GM23338 (cell line): ENCODE measurements around the gene CATSPERD. TPM values are rescaled to one million over a fixed set of nuclear protein-coding genes. Genes with fewer than 3 reads are reported as not detected.

Source experiments
- ATAC-seq: fragments of 200-7000 bp; cut with Tn5 transposase; 3 replicates; pipeline ENCODE4 v1.9.1; 2020
- DNase-seq: peaks from one replicate; pipeline ENCODE4 v3.0.0-alpha.2; 2015; ENCODE audit warnings: low spot score
- H2AFZ ChIP-seq: fragments of 200-600 bp; sonication (generic); 2 replicates; pipeline ENCODE4 v1.8.0; 2016; ENCODE audit warnings: antibody characterized with exemption, mild to moderate bottlenecking, moderate library complexity
- H3F3A ChIP-seq: fragments of 200-600 bp; sonication (generic); replicated peaks from 2 replicates; pipeline ENCODE4 v1.8.0; 2017; ENCODE audit warnings: antibody characterized with exemption, mixed run types, low read depth
- H3K27ac ChIP-seq: fragments of 200-600 bp; sonication (generic); 2 replicates; pipeline ENCODE4 v1.6.1; 2016; ENCODE audit warnings: low read depth
- H3K27me3 ChIP-seq: fragments of 200-600 bp; sonication (generic); 2 replicates; pipeline ENCODE4 v1.8.0; 2016; ENCODE audit warnings: mild to moderate bottlenecking, mixed run types, moderate library complexity; ENCODE audit not compliant: insufficient read depth
- H3K36me3 ChIP-seq: fragments of 200-600 bp; sonication (generic); 2 replicates; pipeline ENCODE4 v1.8.0; 2016; ENCODE audit warnings: mild to moderate bottlenecking; ENCODE audit not compliant: insufficient read depth
- H3K4me1 ChIP-seq: fragments of 200-600 bp; sonication (generic); 2 replicates; pipeline ENCODE4 v1.8.0; 2016; ENCODE audit warnings: mild to moderate bottlenecking, moderate library complexity; ENCODE audit not compliant: insufficient read depth
- H3K4me2 ChIP-seq: fragments of 200-600 bp; sonication (generic); 2 replicates; pipeline ENCODE4 v1.7.1; 2017; ENCODE audit warnings: mixed run types
- H3K4me3 ChIP-seq: fragments of 200-600 bp; sonication (generic); 2 replicates; pipeline ENCODE4 v1.6.1; 2016; ENCODE audit warnings: mixed run types
- H3K79me2 ChIP-seq: fragments of 200-600 bp; sonication (generic); replicated peaks from 2 replicates; pipeline ENCODE4 v1.8.0; 2017; ENCODE audit warnings: mild to moderate bottlenecking; ENCODE audit not compliant: insufficient read depth
- H3K9me2 ChIP-seq: fragments of 200-600 bp; sonication (generic); 2 replicates; pipeline ENCODE4 v1.8.0; 2017; ENCODE audit not compliant: insufficient read depth
- H4K20me1 ChIP-seq: fragments of 200-600 bp; sonication (generic); replicated peaks from 2 replicates; pipeline ENCODE4 v1.8.0; 2017; ENCODE audit warnings: mild to moderate bottlenecking; ENCODE audit not compliant: insufficient read depth
- H3K27ac Mint-ChIP-seq: 2 replicates; pipeline ENCODE4 v1.8.0; 2020; ENCODE audit warnings: inconsistent platforms, mild to moderate bottlenecking, moderate library complexity, mixed read lengths
- H3K27me3 Mint-ChIP-seq: 3 replicates; pipeline ENCODE4 v1.8.0; 2022; ENCODE audit warnings: low read depth, mild to moderate bottlenecking, moderate library complexity, mixed read lengths, inconsistent platforms; ENCODE audit not compliant: insufficient read depth, poor library complexity
- H3K36me3 Mint-ChIP-seq: 3 replicates; pipeline ENCODE4 v1.8.0; 2021; ENCODE audit warnings: low read depth, mild to moderate bottlenecking, inconsistent platforms, moderate library complexity, mixed read lengths
- H3K4me1 Mint-ChIP-seq: 3 replicates; pipeline ENCODE4 v1.8.0; 2020; ENCODE audit warnings: mild to moderate bottlenecking, inconsistent platforms, mixed read lengths
- H3K4me3 Mint-ChIP-seq: 3 replicates; pipeline ENCODE4 v1.8.0; 2021; ENCODE audit warnings: moderate library complexity, mild to moderate bottlenecking, inconsistent platforms, mixed read lengths
- H3K9me3 Mint-ChIP-seq: 3 replicates; pipeline ENCODE4 v1.8.0; 2020; ENCODE audit warnings: moderate library complexity, mild to moderate bottlenecking, inconsistent platforms, mixed read lengths
- EZH2phosphoT487 ChIP-seq: fragments of 200-600 bp; sonication (generic); IDR thresholded peaks from one replicate; pipeline ENCODE4 v1.8.1; 2018; ENCODE audit warnings: antibody characterized with exemption; ENCODE audit not compliant: unreplicated experiment
- ZNF331 ChIP-seq: fragments of 250-450 bp; sonication (Bioruptor Pico); IDR thresholded peaks from 2 replicates; pipeline ENCODE4 v1.5.0; 2020; ENCODE audit warnings: low read depth, mild to moderate bottlenecking, moderate library complexity
- polyA plus RNA-seq: library from polyadenylated mRNA; unstranded; fragments of >200 nt; fragmentation: Nextera tagmentation; extraction: Ambion mirVana; gene quantifications from 2 replicates; pipeline ENCODE4 v1.2.1, GENCODE V29; 2016
- total RNA-seq: library from RNA; depleted of rRNA; stranded (reverse); fragments of >200 nt; shearing (Covaris generic); gene quantifications from 2 replicates; pipeline ENCODE4 v1.2.3, GENCODE V29; 2014
- TF ChIP-seq, protein P1 (sequence below): fragments of 250-450 bp; sonication (Bioruptor Pico); IDR thresholded peaks from 2 replicates; pipeline ENCODE4 v1.5.0; 2020; ENCODE audit warnings: mild to moderate bottlenecking, moderate library complexity
- TF ChIP-seq, protein P2 (sequence below): IDR thresholded peaks from 2 replicates; pipeline ENCODE4 v1.6.1; 2016; ENCODE audit warnings: antibody characterized with exemption

CATSPERD gene
- total and polyA plus RNA-seq, 2 experiments from 2014 or later = 0.17 TPM; not detected in 1

DNA sequence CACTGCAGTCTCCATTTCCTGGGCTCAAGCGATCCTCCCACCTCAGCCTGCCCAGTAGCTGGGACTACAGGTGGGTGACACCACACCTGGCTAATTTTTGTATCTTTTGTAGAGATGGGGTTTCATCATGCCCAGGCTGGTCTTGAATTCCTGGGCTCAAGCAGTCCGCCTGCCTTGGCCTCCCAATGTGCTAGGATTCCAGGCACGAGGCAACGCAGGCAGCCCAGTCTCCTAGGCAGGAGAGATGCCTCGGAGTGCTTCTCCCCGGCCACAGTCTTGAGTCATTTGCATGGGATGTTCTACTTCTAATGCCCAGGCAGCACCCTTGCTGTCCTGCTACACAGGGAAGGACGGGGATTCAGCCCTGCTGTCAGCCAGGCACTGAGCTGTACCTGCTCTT lies 48.8 kb upstream of the CATSPERD start:
- H3F3A ChIP-seq = 0 out of 2 replicates have a peak, but pooled peaks cover 3% of the 10 kb centered on the region

DNA sequence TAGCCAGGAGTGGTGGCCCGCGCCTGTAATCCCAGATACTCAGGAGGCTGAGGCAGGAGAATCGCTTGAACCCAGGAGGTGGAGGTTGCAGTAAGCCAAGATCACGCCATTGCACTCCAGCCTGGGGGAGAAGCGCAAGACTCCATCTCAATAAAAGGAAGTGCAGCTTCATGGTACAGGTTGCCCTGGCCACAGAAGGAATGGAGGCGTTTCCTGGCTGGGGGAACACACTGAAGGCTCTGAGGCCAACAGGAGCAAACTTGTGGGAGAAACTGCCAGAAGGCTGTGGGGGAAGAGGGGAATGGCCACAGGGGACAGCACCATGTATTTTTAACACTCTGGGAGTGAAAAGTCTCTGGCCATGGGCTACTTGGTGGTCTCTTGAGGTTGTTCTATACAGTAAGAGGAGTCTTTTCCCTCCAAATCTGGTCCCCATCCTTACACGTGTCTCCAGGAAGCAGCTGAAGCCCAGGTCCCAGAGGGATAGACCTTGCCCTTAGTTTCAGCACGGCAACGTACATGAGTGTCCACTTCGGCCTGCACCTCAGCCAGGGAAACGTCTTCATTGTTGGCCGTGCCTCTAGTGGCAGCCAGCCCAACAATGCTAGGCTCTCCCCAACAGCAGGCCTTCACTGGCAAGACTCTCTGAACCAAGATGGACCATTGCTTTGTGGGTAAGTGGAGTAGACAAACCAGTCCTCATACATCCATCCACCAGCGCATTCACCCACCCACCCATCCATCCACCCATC lies 47.6 kb upstream of the CATSPERD start:
- Mint-ChIP-seq H3K4me1 (peaks cover 5% of the 10 kb centered on the region), H3K27me3 (peaks cover 16% of the 10 kb centered on the region), H3K9me3 (no peaks in the 10 kb centered on the region), H3K4me3 (no peak overlapping the region), H3K27ac (no peak overlapping the region), H3K36me3 (peaks cover 36% of the 10 kb centered on the region)
- no peaks in the 10 kb centered on the region for H3K4me1 ChIP-seq
- H3F3A ChIP-seq = 0 out of 2 replicates have a peak, but pooled peaks cover 3% of the 10 kb centered on the region
- no peaks in the 10 kb centered on the region for H3K9me2 ChIP-seq
- peaks cover 3% of the 10 kb centered on the region for H4K20me1 ChIP-seq
- H3K4me2 ChIP-seq = no peak overlapping the region
- H3K36me3 ChIP-seq = peaks cover 10% of the 10 kb centered on the region; the same call in 1 of the 2 replicates
- ATAC-seq (no peak), DNase-seq (no peak)
- H3K79me2 ChIP-seq = no peaks in the 10 kb centered on the region
- TF ChIP-seq, protein P1, sequence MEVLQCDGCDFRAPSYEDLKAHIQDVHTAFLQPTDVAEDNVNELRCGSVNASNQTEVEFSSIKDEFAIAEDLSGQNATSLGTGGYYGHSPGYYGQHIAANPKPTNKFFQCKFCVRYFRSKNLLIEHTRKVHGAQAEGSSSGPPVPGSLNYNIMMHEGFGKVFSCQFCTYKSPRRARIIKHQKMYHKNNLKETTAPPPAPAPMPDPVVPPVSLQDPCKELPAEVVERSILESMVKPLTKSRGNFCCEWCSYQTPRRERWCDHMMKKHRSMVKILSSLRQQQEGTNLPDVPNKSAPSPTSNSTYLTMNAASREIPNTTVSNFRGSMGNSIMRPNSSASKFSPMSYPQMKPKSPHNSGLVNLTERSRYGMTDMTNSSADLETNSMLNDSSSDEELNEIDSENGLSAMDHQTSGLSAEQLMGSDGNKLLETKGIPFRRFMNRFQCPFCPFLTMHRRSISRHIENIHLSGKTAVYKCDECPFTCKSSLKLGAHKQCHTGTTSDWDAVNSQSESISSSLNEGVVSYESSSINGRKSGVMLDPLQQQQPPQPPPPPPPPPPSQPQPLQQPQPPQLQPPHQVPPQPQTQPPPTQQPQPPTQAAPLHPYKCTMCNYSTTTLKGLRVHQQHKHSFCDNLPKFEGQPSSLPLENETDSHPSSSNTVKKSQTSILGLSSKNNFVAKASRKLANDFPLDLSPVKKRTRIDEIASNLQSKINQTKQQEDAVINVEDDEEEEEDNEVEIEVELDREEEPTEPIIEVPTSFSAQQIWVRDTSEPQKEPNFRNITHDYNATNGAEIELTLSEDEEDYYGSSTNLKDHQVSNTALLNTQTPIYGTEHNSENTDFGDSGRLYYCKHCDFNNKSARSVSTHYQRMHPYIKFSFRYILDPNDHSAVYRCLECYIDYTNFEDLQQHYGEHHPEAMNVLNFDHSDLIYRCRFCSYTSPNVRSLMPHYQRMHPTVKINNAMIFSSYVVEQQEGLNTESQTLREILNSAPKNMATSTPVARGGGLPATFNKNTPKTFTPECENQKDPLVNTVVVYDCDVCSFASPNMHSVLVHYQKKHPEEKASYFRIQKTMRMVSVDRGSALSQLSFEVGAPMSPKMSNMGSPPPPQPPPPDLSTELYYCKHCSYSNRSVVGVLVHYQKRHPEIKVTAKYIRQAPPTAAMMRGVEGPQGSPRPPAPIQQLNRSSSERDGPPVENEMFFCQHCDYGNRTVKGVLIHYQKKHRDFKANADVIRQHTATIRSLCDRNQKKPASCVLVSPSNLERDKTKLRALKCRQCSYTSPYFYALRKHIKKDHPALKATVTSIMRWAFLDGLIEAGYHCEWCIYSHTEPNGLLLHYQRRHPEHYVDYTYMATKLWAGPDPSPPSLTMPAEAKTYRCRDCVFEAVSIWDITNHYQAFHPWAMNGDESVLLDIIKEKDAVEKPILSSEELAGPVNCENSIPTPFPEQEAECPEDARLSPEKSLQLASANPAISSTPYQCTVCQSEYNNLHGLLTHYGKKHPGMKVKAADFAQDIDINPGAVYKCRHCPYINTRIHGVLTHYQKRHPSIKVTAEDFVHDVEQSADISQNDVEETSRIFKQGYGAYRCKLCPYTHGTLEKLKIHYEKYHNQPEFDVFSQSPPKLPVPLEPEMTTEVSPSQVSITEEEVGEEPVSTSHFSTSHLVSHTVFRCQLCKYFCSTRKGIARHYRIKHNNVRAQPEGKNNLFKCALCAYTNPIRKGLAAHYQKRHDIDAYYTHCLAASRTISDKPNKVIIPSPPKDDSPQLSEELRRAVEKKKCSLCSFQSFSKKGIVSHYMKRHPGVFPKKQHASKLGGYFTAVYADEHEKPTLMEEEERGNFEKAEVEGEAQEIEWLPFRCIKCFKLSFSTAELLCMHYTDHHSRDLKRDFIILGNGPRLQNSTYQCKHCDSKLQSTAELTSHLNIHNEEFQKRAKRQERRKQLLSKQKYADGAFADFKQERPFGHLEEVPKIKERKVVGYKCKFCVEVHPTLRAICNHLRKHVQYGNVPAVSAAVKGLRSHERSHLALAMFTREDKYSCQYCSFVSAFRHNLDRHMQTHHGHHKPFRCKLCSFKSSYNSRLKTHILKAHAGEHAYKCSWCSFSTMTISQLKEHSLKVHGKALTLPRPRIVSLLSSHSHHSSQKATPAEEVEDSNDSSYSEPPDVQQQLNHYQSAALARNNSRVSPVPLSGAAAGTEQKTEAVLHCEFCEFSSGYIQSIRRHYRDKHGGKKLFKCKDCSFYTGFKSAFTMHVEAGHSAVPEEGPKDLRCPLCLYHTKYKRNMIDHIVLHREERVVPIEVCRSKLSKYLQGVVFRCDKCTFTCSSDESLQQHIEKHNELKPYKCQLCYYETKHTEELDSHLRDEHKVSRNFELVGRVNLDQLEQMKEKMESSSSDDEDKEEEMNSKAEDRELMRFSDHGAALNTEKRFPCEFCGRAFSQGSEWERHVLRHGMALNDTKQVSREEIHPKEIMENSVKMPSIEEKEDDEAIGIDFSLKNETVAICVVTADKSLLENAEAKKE (CRISPR knock-in tag) = no peak
- TF ChIP-seq EZH2phosphoT487 = no peak
- no peak overlapping the region for H2AFZ ChIP-seq
- H3K4me3 ChIP-seq = no peak overlapping the region
- no peak overlapping the region for H3K27ac ChIP-seq
- H3K27me3 ChIP-seq = no peaks in the 10 kb centered on the region

More for the DNA sequence above, 48.8 kb upstream of the CATSPERD start:
- H3K36me3 Mint-ChIP-seq = peaks cover 48% of the 10 kb centered on the region
- peaks cover 26% of the 10 kb centered on the region for H3K27me3 Mint-ChIP-seq
- Histone ChIP-seq H3K36me3 (peaks cover 10% of the 10 kb centered on the region; the same call in 1 of the 2 replicates), H3K4me2 (no peak overlapping the region), H3K9me2 (no peaks in the 10 kb centered on the region), H3K27me3 (no peaks in the 10 kb centered on the region), H3K4me3 (no peak overlapping the region), H2AFZ (no peak overlapping the region), H3K4me1 (0 out of 2 replicates have a peak, but pooled peaks cover 3% of the 10 kb centered on the region), H3K79me2 (no peaks in the 10 kb centered on the region), H3K27ac (no peak overlapping the region), H4K20me1 (peaks cover 3% of the 10 kb centered on the region)
- DNase-seq (no peak), ATAC-seq (no peak)
- peaks cover 13% of the 10 kb centered on the region for H3K4me1 Mint-ChIP-seq
- H3K27ac Mint-ChIP-seq = no peak overlapping the region
- H3K4me3 Mint-ChIP-seq = no peak overlapping the region
- H3K9me3 Mint-ChIP-seq = no peaks in the 10 kb centered on the region
- TF ChIP-seq, protein P2, sequence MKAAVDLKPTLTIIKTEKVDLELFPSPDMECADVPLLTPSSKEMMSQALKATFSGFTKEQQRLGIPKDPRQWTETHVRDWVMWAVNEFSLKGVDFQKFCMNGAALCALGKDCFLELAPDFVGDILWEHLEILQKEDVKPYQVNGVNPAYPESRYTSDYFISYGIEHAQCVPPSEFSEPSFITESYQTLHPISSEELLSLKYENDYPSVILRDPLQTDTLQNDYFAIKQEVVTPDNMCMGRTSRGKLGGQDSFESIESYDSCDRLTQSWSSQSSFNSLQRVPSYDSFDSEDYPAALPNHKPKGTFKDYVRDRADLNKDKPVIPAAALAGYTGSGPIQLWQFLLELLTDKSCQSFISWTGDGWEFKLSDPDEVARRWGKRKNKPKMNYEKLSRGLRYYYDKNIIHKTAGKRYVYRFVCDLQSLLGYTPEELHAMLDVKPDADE = no peak
- no peak for TF ChIP-seq ZNF331 (CRISPR knock-in tag)
